ENCODE data around the gene NOTCH2.
"Not testable (repeated sequence)": the region's sequence is repeated elsewhere in the genome, so short reads cannot be mapped to it uniquely, and the experiment has no call there.

NOTCH2 gene

DNA sequence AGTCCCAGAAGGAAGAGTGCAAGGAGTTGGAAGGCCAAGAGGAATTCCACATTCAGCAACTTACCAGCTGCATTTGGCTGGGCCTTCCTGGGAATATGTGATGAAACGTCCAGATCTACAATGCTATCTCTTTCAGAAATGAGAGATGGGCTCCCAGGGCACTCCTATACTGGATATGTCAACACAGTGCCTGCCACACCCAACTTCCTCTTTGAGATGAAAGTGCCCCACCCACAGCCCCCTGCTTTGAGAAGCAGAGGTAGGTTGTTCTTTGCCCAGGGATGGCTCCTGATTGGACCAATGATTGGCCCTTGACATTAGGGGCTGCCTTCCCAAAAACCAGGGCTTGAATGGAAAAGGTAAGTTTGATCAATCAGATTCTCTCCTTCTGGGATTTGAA is 31.1 kb upstream of the NOTCH2 start:
- H3K18ac ChIP-seq (ENCODE audit: low read length); H2AFZ ChIP-seq (ENCODE audit: low read length); H2BK12ac ChIP-seq (ENCODE audit: low read length); H3K4ac ChIP-seq (ENCODE audit: low read length); H3K4me1 ChIP-seq (ENCODE audit: control insufficient read depth in 2 of 2, insufficient read depth in 1 of 2, low read depth in 1 of 2, low read length in 2 of 2); H2BK120ac ChIP-seq (ENCODE audit: low read depth, low read length); H2BK15ac ChIP-seq (ENCODE audit: low read length); H2AK5ac ChIP-seq (ENCODE audit: low read depth, low read length); H3K4me2 ChIP-seq (ENCODE audit: insufficient read depth, low read length, poor library complexity, severe bottlenecking); H3K4me3 ChIP-seq (ENCODE audit: low read length in 2 of 2); H3K23ac ChIP-seq (ENCODE audit: low read depth, low read length, poor library complexity); H3K27ac ChIP-seq (replicated peaks; ENCODE audit: low read length); H3K36me3 ChIP-seq (replicated peaks in 1 of 2; ENCODE audit: control insufficient read depth in 2 of 2, insufficient read depth in 2 of 2, low read length in 2 of 2); H4K91ac ChIP-seq (ENCODE audit: low read depth, low read length, poor library complexity); H3K9me3 ChIP-seq (replicated peaks in 1 of 2; ENCODE audit: control insufficient read depth in 2 of 2, insufficient read depth in 1 of 2, low read depth in 1 of 2, low read length in 2 of 2); DNase-seq (ENCODE audit: low spot score); H3K14ac ChIP-seq (ENCODE audit: low read length); H4K8ac ChIP-seq (ENCODE audit: low read depth, low read length); H3K9ac ChIP-seq (ENCODE audit: low read depth, low read length, poor library complexity); H3K27me3 ChIP-seq (ENCODE audit: control insufficient read depth in 3 of 3, insufficient read depth in 3 of 3, low read depth in 1 of 3, low read length in 3 of 3); H3K79me1 ChIP-seq (ENCODE audit: low read depth, low read length); H2BK5ac ChIP-seq (ENCODE audit: low read length): not testable (repeated sequence)
- no CpG with 5 or more reads among the region's 1 CpG for WGBS, 2 donors (ENCODE audit: extremely low coverage in 2 of 2, insufficient read length in 2 of 2, insufficient replicate concordance in 1 of 2)

GRCh38 chr1:120098986-120099759 is 29.7 kb upstream of the NOTCH2 start:
- not testable (repeated sequence) for H3K14ac ChIP-seq (ENCODE audit: low read length); H3K4me1 ChIP-seq (ENCODE audit: control insufficient read depth in 2 of 2, insufficient read depth in 1 of 2, low read depth in 1 of 2, low read length in 2 of 2); H3K23ac ChIP-seq (ENCODE audit: low read depth, low read length, poor library complexity); H3K4me3 ChIP-seq (ENCODE audit: low read length in 2 of 2); H2BK120ac ChIP-seq (ENCODE audit: low read depth, low read length); H3K36me3 ChIP-seq (replicated peaks in 1 of 2; ENCODE audit: control insufficient read depth in 2 of 2, insufficient read depth in 2 of 2, low read length in 2 of 2); H2BK12ac ChIP-seq (ENCODE audit: low read length); H2AK5ac ChIP-seq (ENCODE audit: low read depth, low read length); H3K18ac ChIP-seq (ENCODE audit: low read length); H4K8ac ChIP-seq (ENCODE audit: low read depth, low read length); H4K91ac ChIP-seq (ENCODE audit: low read depth, low read length, poor library complexity); H3K27ac ChIP-seq (replicated peaks; ENCODE audit: low read length); H3K79me1 ChIP-seq (ENCODE audit: low read depth, low read length); DNase-seq (ENCODE audit: low spot score); H3K9ac ChIP-seq (ENCODE audit: low read depth, low read length, poor library complexity); H3K4me2 ChIP-seq (ENCODE audit: insufficient read depth, low read length, poor library complexity, severe bottlenecking); H2BK15ac ChIP-seq (ENCODE audit: low read length); H3K9me3 ChIP-seq (replicated peaks in 1 of 2; ENCODE audit: control insufficient read depth in 2 of 2, insufficient read depth in 1 of 2, low read depth in 1 of 2, low read length in 2 of 2); H2AFZ ChIP-seq (ENCODE audit: low read length); H3K4ac ChIP-seq (ENCODE audit: low read length); H2BK5ac ChIP-seq (ENCODE audit: low read length); H3K27me3 ChIP-seq (ENCODE audit: control insufficient read depth in 3 of 3, insufficient read depth in 3 of 3, low read depth in 1 of 3, low read length in 3 of 3)
- WGBS, 2 donors (ENCODE audit: extremely low coverage in 2 of 2, insufficient read length in 2 of 2, insufficient replicate concordance in 1 of 2) = no CpG with 5 or more reads among the region's 6 CpGs

DNA sequence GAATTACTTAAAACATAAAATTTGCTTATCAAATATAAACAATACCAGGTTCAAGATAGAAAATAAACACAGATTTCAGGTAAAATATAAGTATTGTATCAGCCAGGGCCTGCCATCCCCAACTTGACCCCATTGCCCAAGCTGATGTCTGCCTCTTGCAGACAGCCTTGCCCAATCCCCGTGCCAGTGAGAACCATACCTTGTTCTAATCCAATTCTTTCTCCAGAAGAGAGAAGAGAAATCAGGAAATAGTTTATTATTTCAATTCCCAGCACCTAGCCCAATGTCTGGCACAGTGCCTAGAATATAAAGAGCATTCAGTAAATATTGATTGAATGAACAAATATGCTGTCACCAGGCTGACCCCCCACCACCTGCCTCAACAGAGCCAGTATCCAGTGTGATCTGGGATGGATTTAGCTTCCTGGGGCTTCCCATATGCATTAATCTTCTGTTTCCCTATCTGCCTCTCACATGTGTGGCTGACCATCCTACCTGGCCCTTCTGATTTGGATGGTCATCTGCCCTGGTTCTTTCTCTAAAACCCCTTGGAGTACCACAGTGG is 27.6 kb upstream of the NOTCH2 start:
- H3K27ac ChIP-seq (replicated peaks; ENCODE audit: low read length); H4K8ac ChIP-seq (ENCODE audit: low read depth, low read length); H2BK12ac ChIP-seq (ENCODE audit: low read length); H2AFZ ChIP-seq (ENCODE audit: low read length); H3K9ac ChIP-seq (ENCODE audit: low read depth, low read length, poor library complexity); H3K4me3 ChIP-seq (ENCODE audit: low read length in 2 of 2); H2BK5ac ChIP-seq (ENCODE audit: low read length); H3K4me1 ChIP-seq (ENCODE audit: control insufficient read depth in 2 of 2, insufficient read depth in 1 of 2, low read depth in 1 of 2, low read length in 2 of 2); H3K23ac ChIP-seq (ENCODE audit: low read depth, low read length, poor library complexity); H2BK120ac ChIP-seq (ENCODE audit: low read depth, low read length); H3K14ac ChIP-seq (ENCODE audit: low read length); H3K9me3 ChIP-seq (replicated peaks in 1 of 2; ENCODE audit: control insufficient read depth in 2 of 2, insufficient read depth in 1 of 2, low read depth in 1 of 2, low read length in 2 of 2); H2AK5ac ChIP-seq (ENCODE audit: low read depth, low read length); H2BK15ac ChIP-seq (ENCODE audit: low read length); H3K18ac ChIP-seq (ENCODE audit: low read length); H3K4ac ChIP-seq (ENCODE audit: low read length); DNase-seq (ENCODE audit: low spot score); H4K91ac ChIP-seq (ENCODE audit: low read depth, low read length, poor library complexity); H3K27me3 ChIP-seq (ENCODE audit: control insufficient read depth in 3 of 3, insufficient read depth in 3 of 3, low read depth in 1 of 3, low read length in 3 of 3); H3K79me1 ChIP-seq (ENCODE audit: low read depth, low read length); H3K4me2 ChIP-seq (ENCODE audit: insufficient read depth, low read length, poor library complexity, severe bottlenecking); H3K36me3 ChIP-seq (replicated peaks in 1 of 2; ENCODE audit: control insufficient read depth in 2 of 2, insufficient read depth in 2 of 2, low read length in 2 of 2): not testable (repeated sequence)
- no CpG with 5 or more reads among the region's 1 CpG for WGBS, 2 donors (ENCODE audit: extremely low coverage in 2 of 2, insufficient read length in 2 of 2, insufficient replicate concordance in 1 of 2)

- H2BK5ac ChIP-seq (ENCODE audit: low read length); H3K4me1 ChIP-seq (ENCODE audit: control insufficient read depth in 2 of 2, insufficient read depth in 1 of 2, low read depth in 1 of 2, low read length in 2 of 2); H2BK120ac ChIP-seq (ENCODE audit: low read depth, low read length); H2AFZ ChIP-seq (ENCODE audit: low read length); H2AK5ac ChIP-seq (ENCODE audit: low read depth, low read length); H3K9me3 ChIP-seq (replicated peaks in 1 of 2; ENCODE audit: control insufficient read depth in 2 of 2, insufficient read depth in 1 of 2, low read depth in 1 of 2, low read length in 2 of 2); H3K4me3 ChIP-seq (ENCODE audit: low read length in 2 of 2); H3K18ac ChIP-seq (ENCODE audit: low read length); H3K4me2 ChIP-seq (ENCODE audit: insufficient read depth, low read length, poor library complexity, severe bottlenecking); H3K27ac ChIP-seq (replicated peaks; ENCODE audit: low read length); H3K4ac ChIP-seq (ENCODE audit: low read length); H3K27me3 ChIP-seq (ENCODE audit: control insufficient read depth in 3 of 3, insufficient read depth in 3 of 3, low read depth in 1 of 3, low read length in 3 of 3); H3K36me3 ChIP-seq (replicated peaks in 1 of 2; ENCODE audit: control insufficient read depth in 2 of 2, insufficient read depth in 2 of 2, low read length in 2 of 2); H3K79me1 ChIP-seq (ENCODE audit: low read depth, low read length); H3K23ac ChIP-seq (ENCODE audit: low read depth, low read length, poor library complexity); H4K91ac ChIP-seq (ENCODE audit: low read depth, low read length, poor library complexity); H3K9ac ChIP-seq (ENCODE audit: low read depth, low read length, poor library complexity); H2BK15ac ChIP-seq (ENCODE audit: low read length); H4K8ac ChIP-seq (ENCODE audit: low read depth, low read length); H3K14ac ChIP-seq (ENCODE audit: low read length); H2BK12ac ChIP-seq (ENCODE audit: low read length); DNase-seq (ENCODE audit: low spot score): not testable (repeated sequence)
- no CpG with 5 or more reads among the region's 4 CpGs for whole genome bisulfite sequencing, 2 donors (ENCODE audit: extremely low coverage in 2 of 2, insufficient read length in 2 of 2, insufficient replicate concordance in 1 of 2)
Observed at GRCh38 chr1:120093548-120094181, 24.2 kb upstream of the NOTCH2 start.
